NCI-H146 (cell line): ENCODE data around the gene MYO5B.

Experiments used
- DNase-seq: peaks from one replicate; lab custom pipeline; 2025; lab: John Stamatoyannopoulos, UW

MYO5B gene

GRCh38 chr18:50188652-50189051, 6.3 kb downstream of the MYO5B start:
- no peak for DNase-seq

DNA sequence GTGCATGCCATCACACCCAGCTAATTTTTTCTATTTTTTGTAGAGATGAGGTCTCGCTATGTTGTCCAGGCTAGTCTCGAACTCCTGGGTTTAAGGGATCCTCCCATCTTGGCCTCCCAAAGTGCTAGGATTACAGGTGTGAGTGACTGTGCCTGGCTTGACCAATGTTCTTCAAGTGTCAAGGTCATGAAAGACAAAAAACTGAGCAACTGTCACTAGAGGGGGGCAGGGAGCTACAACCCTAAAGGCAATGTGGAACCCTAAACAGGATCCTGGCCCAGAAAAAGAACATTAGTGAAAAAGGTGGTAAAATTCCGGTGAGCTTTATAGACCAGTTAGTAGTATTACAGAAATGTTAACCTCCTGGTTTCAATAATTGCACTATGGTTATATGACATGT, 7.3 kb downstream of the MYO5B start:
- no peak for DNase-seq

DNA sequence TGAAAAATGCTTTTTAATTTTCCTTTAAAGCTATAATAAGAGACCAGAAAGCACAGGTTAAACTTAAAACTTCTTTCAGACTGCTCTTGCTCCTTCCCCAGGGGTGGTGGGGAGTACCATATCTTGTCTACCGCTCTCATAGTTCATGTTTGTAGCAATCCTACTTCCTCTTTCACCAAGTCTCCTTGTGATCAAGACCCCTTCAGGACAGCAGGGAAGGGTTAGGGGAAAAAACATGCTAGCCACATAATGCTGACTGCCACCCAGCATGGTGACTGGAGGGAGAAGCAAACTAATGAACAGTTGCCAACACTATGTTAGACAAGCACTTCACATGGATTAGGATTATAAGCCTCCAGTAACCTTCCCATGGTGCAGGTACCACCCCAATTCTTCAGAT, 8.6 kb downstream of the MYO5B start:
- DNase-seq = no peak

DNA sequence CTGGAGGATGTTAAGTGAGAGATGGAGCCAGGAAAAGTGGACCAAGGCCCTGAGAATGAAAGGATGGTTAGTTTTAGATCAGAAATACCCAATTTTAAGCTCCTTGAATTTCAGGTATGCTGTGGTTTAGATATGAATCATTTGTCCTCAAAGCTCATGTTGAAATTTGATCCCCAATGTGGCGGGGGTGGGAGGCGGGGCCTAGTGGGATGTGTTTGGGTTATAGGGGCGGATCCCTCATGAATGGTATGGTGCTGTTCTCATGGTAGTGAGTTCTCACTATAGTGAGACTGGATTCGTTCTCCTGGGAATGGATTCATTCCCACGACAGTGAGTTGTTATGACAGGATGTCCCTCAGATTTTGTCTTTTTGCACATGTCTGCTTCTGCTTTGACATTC, 11.4 kb downstream of the MYO5B start:
- DNase-seq = no peak

GRCh38 chr18:50182511-50182910, 12.4 kb downstream of the MYO5B start:
- DNase-seq = no peak

- DNase-seq = no peak
These were observed 13.4 kb downstream of the MYO5B start for GRCh38 chr18:50181590-50181989.

DNA sequence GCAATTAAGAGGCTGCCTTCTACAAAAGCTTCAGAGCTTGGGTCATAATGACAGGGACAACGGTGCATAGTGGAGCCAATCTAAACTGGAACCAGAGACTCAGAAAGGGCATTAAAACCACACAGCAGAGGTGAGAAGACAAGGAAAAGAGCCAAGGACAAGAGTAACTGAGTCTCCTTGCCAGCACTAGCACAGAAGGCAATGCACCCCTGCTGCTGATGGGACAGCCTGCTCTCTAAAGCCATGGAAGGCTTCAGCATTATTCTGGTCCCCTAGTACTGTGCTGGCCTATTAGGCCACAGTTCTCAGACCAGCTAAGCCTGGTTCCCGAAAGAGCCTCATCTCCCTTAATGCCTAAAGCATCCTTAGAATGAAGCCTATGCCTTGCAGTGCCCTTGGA, 15.5 kb downstream of the MYO5B start:
- no peak for DNase-seq

DNA sequence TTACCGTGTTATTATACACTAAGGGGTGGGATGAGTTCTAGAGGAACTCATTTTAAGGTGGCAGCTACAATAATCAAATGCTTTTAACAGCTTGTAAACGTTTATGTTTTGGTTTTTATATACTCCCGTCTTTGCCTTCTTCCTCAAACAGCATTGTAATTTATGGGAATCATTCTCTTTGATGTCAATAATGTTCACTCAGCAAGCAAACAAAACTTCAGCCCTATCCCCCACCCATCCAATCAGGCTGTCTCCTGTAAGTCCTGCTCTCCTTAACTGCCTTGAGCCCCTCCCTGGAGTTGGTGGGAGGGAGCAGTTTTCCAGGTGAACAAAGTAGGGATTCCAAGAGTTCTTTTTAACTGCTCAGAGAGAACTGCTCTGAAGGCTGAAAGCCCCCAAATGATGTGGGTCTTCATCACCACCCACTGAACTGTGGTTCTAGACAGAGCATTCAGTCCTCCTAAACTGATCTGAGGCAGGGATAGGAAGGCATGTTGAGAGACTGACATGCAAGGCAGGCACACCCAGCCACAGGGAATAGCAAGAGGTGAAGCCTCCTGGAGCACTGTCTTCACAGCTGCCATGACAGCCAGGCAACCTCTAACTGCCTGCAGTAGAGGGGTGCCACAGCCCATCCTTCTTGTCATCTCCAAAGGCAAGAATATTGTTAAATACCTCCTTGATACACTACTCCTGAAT, 17.5 kb downstream of the MYO5B start:
- DNase-seq = no peak

GRCh38 chr18:50172367-50172766, 22.6 kb downstream of the MYO5B start:
- no peak for DNase-seq

GRCh38 chr18:50171406-50171805, 23.5 kb downstream of the MYO5B start:
- no peak for DNase-seq

DNA sequence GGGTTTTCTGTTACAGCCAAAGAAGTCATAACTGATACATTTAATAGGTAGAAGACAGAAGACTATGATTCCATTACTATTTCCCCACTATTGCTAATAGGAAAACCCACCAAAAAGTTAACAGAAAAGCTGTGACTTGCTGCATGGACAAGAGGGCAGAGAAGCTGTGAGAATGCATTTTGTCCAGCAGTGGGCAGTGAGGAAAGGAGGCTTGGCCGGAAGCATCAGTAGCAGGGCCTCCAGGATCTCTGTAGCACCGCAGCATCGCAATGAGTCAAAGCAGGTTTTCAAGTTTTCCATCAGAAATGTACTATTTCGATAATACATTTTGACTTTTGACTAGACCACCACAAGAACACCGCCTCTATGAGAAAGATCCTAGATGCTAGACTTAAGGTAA, 24.9 kb downstream of the MYO5B start:
- no peak for DNase-seq

DNA sequence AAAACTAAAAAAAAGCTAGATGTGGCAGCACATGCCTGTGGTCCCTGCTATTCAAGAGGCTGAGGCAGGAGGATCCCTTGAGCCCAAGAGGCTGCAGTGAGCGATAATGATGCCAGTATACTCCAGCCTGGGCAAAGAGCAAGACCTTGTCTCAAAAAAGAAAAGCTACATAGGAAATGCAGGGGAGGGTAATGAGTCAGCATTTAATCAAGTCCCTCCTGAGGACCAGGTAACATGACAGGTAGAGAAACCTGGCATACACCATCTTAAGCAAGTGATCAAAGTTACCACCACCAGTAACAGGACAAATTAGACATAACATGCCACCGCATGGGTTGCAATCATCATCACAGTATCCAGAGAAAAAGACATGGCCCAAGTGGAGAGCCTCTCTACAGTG, 25.8 kb downstream of the MYO5B start:
- DNase-seq = no peak

DNA sequence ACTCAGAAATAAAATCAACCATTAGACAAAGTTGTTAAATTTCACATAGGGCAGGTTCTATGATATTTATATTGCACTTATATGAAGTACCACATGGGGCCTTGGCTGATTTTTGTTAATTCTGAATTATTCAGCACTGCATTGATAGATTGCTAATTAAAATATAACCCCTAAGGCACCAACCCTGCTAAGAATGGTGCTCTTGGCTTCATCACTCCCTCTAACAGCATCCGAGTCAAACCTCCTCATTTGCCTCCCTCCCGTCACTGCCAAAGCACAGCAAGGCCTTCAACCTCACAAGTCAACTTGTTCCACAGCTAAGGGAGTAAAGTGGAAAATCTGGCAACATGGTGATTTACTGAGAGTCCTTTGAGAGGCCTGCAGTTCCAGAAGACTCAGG, 27.0 kb downstream of the MYO5B start:
- no peak for DNase-seq

DNA sequence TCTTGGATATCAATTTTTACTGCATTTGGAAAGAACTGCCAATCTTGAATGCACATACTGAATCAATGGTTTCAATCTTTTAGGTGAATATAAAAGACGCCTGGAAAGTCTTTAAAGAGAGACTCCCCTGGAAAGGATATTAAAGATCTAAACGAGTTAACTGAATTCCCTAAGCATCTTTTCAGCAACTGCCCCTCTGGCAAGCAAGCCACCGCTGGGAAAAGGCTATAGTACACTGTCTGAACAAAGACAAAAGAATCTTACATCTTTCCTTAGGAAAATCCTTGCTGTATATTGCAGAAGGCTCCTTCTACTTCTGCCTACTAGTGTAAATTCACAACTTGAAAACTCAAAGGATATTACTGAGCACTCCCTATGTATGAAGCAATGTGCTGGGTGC, 28.0 kb downstream of the MYO5B start:
- no peak for DNase-seq

DNA sequence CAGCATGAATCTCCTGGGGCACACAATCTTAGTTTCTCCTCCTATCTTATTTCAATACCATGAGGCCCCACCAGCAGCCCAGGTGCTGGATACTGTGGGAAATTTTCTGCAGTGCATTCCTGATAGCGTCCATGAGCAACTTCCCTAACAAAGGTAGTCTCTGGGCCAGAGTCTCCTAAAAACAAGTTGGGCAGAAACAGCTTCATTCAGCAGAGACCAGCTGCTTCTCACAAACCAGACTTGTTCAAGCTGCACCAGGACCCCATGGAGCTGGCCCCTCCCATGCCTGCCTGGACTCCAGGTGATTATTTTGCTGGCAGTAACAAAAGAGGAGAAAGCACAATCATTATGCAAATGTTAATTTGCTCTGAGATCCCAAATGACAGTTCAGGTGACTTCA, 31.4 kb downstream of the MYO5B start:
- DNase-seq = peak; percentile 22

GRCh38 chr18:50162486-50163304, 32.3 kb downstream of the MYO5B start:
- no peak for DNase-seq

DNA sequence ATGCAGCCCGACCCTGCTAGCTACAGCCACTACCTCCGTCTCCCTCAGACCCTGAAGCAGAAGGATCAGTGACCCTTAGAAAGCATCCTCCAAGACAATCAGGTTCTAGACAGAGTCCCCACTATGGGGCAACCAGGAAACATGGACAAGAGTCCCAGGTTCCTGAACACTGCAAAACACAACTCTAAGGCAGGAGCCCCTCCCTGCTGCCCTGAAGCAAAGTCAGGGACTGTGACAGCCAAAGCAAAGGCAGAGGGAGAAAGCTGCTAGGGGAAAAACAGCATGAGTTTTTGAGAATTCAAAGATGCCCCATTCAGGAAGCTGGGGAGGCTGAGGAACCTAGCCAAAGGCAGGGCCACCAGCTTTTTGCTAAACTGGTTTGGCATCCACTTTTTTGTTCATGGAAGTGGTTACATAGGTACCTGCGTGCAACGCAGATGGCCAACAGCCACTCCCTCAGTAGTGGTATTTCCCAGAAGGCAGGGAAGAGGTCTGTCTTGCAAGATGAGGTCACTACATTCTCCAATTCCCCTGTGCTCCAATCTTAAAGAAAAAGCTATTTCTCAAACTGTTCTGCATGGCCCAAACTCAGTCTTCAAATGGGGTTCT, 33.2 kb downstream of the MYO5B start:
- DNase-seq = no peak

DNA sequence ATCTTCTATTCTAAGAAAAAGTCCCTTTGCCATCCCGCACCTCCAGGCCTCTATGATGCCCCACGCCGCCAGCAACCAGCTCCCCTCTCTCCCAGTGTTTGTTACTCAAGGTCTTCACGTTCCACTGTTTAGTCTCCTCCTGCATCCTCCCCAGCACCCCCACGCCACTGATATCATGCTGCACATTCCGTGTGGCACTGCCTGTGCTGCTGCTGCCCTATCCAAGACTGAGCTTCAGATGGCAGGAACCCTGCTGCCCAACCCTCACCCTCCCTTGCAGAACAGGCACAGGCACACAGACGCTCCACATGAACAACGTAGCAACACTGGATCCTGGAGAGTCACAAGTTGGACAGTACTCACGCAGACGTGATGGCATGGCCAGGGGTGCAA, 35.3 kb downstream of the MYO5B start:
- DNase-seq = no peak

DNA sequence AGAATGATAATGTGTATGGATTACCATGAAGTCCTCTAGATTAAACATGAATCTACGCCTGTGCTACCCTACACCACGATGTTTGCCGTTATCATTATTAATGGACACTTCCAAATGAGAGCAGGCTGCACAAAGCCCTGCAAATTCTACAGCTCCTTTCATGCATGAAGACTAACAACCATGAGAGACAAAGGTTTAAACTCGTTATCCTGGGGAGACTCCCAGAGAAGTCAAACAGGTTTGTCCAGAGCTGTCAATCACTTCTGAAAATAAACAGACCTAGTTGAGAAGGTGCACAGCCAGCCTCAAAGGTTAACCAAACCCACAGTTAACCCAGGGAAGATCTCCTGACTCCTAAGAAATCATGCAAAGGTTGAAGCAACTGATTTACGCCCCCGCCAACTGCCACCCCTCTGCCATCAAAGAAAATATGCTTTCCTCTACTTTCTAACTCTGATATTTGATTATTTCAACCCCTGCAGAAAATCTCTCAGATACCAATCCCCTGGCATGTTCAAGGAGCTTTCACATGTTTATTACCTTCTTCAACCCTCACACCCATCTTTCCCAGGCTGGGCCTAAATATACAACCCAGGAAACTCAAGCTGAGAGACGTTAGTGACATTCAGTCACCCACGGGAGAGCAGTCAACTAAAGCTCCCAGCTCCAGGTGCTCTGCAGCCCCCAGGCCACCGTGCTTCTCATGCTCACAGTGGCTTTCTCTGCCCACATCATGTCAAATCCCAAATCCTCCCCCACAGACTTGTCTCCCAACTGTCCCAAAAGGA, 35.9 kb downstream of the MYO5B start:
- DNase-seq = peak; percentile 84

- DNase-seq = no peak
These were observed 39.5 kb downstream of the MYO5B start for GRCh38 chr18:50155406-50155805.

GRCh38 chr18:50154420-50154819, 40.5 kb downstream of the MYO5B start:
- DNase-seq = no peak

GRCh38 chr18:50152900-50153299, 42.0 kb downstream of the MYO5B start:
- DNase-seq = no peak
